Measurements from ENCODE around the gene NT5C1B. TPM values are rescaled to one million over a fixed set of nuclear protein-coding genes. Genes with fewer than 3 reads are reported as not detected.

NT5C1B gene
- total RNA-seq, 1 experiment from 2014 or later: not detected

GRCh38 chr2:18603854-18604530, 14.6 kb upstream of the NT5C1B start:
- no peaks in the 10 kb centered on the region for H3K36me3 ChIP-seq (ENCODE audit: low read depth)
- ChIA-PET POLR2A (ENCODE audit: unreplicated experiment) (no interaction called here), CTCF (no interaction called here)
- TF ChIP-seq CTCF (conservative IDR thresholded peaks at IDR 0.05) (no peak), EZH2 (IDR thresholded peaks at IDR 0.05; ENCODE audit: low read depth) (no peak)
- no peaks in the 10 kb centered on the region for H3F3A ChIP-seq (ENCODE audit: insufficient read depth, low read depth)
- no TSS peak for BruUV-seq (replicated peaks)
- no peak overlapping the region for H3K4me3 ChIP-seq
- no peaks in the 10 kb centered on the region for H3K4me1 ChIP-seq (replicated peaks; ENCODE audit: insufficient read depth)
- no peaks in the 10 kb centered on the region for H4K20me1 ChIP-seq (ENCODE audit: insufficient read depth)
- no peaks in the 10 kb centered on the region for H3K9me3 ChIP-seq (ENCODE audit: insufficient read depth, low read depth)
- DNase-seq: no peak
- no peaks in the 10 kb centered on the region for H3K27me3 ChIP-seq (ENCODE audit: insufficient read depth, low read depth)
- no peak overlapping the region for H2AFZ ChIP-seq
- no peaks in the 10 kb centered on the region for H3K9me2 ChIP-seq (ENCODE audit: insufficient read depth)
- H3K4me2 ChIP-seq: no peak overlapping the region
- H3K27ac ChIP-seq: no peak overlapping the region
- H3K79me2 ChIP-seq (ENCODE audit: low read depth): no peaks in the 10 kb centered on the region
- intact Hi-C loops (cut with micrococcal nuclease; ENCODE audit: unreplicated experiment): no loop called here

GRCh38 chr2:18602298-18602697, 12.9 kb upstream of the NT5C1B start:
- no peak for DNase-seq
- H3K36me3 ChIP-seq (ENCODE audit: low read depth): no peaks in the 10 kb centered on the region
- CTCF ChIA-PET: no interaction called here

GRCh38 chr2:18600255-18600613, 10.9 kb upstream of the NT5C1B start:
- TF ChIP-seq CTCF (conservative IDR thresholded peaks at IDR 0.05): no peak
- no peak for TF ChIP-seq EZH2 (IDR thresholded peaks at IDR 0.05; ENCODE audit: low read depth)

More at GRCh38 chr2:18602298-18602697, 12.9 kb upstream of the NT5C1B start:
- no peaks in the 10 kb centered on the region for H3K4me1 ChIP-seq (replicated peaks; ENCODE audit: insufficient read depth)
- no peak overlapping the region for H3K27ac ChIP-seq
- POLR2A ChIA-PET (ENCODE audit: unreplicated experiment): no interaction called here
- H4K20me1 ChIP-seq (ENCODE audit: insufficient read depth): no peaks in the 10 kb centered on the region
- no peak overlapping the region for H3K4me3 ChIP-seq
- no peaks in the 10 kb centered on the region for H3K27me3 ChIP-seq (ENCODE audit: insufficient read depth, low read depth)
- intact Hi-C loops (cut with micrococcal nuclease; ENCODE audit: unreplicated experiment): no loop called here
- no peaks in the 10 kb centered on the region for H3F3A ChIP-seq (ENCODE audit: insufficient read depth, low read depth)
- no peaks in the 10 kb centered on the region for H3K79me2 ChIP-seq (ENCODE audit: low read depth)
- H3K9me2 ChIP-seq (ENCODE audit: insufficient read depth): no peaks in the 10 kb centered on the region
- H2AFZ ChIP-seq: no peak overlapping the region
- no TSS peak for BruUV-seq (replicated peaks)
- no peak for TF ChIP-seq CTCF (conservative IDR thresholded peaks at IDR 0.05)
- TF ChIP-seq EZH2 (IDR thresholded peaks at IDR 0.05; ENCODE audit: low read depth): no peak
- no peak overlapping the region for H3K4me2 ChIP-seq
- H3K9me3 ChIP-seq (ENCODE audit: insufficient read depth, low read depth): no peaks in the 10 kb centered on the region

More at GRCh38 chr2:18600255-18600613, 10.9 kb upstream of the NT5C1B start:
- CTCF ChIA-PET: no interaction called here
- no peak for DNase-seq
- Histone ChIP-seq H4K20me1 (ENCODE audit: insufficient read depth) (no peaks in the 10 kb centered on the region), H3K36me3 (ENCODE audit: low read depth) (no peaks in the 10 kb centered on the region), H3K9me2 (ENCODE audit: insufficient read depth) (no peaks in the 10 kb centered on the region), H3F3A (ENCODE audit: insufficient read depth, low read depth) (no peaks in the 10 kb centered on the region), H3K4me1 (replicated peaks; ENCODE audit: insufficient read depth) (no peaks in the 10 kb centered on the region), H3K27ac (no peak overlapping the region), H3K4me2 (no peak overlapping the region), H3K79me2 (ENCODE audit: low read depth) (no peaks in the 10 kb centered on the region), H2AFZ (no peak overlapping the region), H3K9me3 (ENCODE audit: insufficient read depth, low read depth) (no peaks in the 10 kb centered on the region), H3K27me3 (ENCODE audit: insufficient read depth, low read depth) (no peaks in the 10 kb centered on the region), H3K4me3 (no peak overlapping the region)
- no TSS peak for BruUV-seq (replicated peaks)
- POLR2A ChIA-PET (ENCODE audit: unreplicated experiment): no interaction called here
- intact Hi-C loops (cut with micrococcal nuclease; ENCODE audit: unreplicated experiment): no loop called here

Measured in PC-9 (cell line).